NCI-H1694 (cell line): ENCODE results near the gene EPB42.

Source experiments
- DNase-seq: peaks from one replicate; lab custom pipeline; 2025; lab: John Stamatoyannopoulos, UW

The EPB42 gene

DNA sequence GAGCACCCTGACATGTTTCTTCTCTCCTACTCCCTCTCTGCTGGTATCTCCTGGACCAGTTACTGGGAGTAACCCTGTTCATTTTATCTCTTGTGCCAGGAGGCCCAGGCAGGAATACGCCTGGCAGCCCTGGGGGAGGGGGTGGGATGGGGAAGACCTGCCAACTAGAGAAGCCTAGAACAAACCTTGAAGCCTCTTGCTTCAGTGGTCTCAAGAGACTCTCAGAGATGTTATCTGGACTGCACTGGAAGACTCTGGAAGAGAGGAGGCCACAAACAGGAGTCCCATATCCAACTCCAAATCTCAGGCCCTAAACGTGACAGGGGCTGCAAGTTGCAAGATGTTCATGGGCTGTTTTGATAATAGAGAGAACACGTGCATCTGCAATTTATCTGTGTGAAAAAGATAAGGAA lies at the start of gene EPB42:
TSS of gene EPB42 (minus strand) at position 28 of the 413 bp plus-strand sequence. CDS start 193 bp downstream, outside the sequence.
- DNase-seq, result no peak

DNA sequence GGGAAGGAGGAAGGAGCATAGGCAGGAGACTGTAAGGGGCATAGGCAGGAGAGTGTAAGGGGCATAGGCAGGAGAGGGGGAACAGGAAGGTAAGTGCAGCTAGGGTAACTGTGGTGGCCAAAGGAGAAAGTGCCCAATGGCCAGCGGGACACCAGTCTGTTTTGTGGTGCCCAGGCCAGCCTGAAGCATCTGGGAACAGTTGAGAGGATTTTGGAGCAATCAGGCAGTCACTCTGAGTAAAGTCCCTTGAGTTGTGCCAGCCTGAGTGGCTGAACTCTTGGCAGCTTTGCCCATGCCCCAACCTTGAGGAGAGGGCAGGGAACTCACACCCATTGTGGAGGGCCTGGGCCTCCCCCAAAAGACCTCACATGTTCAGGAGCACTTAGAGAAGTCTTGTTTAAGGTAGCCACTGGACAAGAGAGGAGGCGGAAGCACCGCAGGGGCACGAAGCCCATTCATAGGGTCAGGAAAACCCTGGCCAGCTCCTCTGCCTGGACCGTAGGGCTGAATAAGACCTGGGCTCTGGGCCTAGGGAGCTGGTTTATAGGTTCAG lies 49.4 kb upstream of the EPB42 start:
- no peak for DNase-seq

DNA sequence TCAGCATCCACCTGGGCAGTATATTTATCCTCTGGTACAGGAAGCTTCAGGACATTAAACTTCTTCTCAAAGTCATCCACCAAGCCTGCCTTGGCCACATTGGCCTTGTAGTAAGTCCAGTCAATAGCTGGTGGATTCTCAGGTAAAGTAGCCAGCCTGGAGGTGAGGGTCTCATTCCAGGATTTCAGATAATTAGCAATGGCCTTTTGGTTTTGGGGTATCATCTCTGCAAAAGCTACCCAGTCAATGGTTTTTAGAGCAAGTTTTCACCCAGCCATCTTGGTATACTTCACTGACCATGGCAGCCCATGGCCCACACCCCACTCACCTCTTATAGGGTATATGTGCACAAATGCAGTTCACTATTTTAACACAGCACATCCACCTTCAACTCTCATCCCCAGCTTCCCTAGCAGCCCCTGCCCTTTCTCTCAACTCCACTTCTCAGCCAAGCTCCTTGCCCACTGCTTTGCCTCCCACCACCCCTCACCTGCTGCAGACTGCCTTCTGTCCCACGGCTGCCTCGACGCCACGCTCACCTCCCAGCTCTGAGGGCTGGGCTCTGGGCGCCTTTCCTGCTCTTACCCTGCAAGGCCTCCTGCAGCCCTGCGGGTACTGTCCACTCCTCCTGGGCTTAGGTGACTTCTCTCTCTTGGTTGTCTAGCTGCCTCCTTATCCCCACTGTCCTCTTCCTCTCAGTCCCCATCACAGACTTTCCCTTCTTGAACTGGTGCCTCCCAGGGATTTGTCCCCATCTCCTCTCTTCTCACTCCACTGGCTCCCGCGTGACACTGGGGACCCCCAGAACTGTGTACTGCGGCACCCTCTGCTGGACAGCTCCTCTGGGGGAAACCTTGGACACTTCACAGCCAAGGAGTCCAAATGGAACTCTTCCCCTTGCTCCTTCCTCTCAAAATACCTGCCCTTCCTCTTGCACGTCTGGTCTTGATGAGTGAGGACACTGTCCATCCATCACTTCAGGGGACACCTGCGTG lies 47.6 kb upstream of the EPB42 start:
- DNase-seq, result no peak

DNA sequence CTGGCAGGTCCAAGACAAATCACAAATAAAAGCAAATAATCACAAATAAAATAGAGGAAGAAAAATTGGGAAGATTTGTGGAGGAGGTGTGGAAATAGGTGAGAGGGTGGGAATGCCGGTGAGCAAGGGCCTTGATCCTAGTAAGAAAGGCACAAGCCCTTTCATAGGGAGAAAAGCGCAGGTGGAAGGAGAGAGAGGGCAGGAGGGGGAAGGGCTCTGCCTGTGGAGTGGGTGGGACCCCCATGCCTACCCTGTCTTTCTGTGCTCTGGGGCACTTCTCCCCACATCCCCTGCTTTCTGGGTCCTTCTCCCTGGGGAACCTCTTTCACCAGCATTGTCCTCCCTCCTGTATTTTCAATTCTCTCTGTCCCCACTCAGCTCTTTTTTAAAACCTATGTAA lies 46.6 kb upstream of the EPB42 start:
- DNase-seq, result no peak

DNA sequence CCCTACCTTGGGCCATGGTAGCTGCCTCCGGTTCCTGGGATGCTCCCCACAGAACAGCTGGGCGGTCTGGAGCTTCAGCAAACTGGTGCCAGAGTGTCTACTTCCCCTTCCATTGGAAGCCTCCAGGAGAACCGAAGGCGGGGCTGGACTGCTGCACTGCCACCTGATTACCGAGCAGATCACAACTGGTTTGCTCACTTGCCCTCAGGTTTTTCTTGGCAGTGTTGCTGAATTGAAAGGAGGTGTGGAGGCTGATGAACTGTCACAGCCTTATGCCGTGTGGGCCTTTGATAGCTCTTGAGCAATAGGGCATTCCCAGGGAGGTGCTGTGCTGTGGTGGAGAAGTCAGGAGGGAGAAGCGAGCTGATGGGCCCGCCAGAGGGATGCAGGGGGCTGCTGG lies 46.0 kb upstream of the EPB42 start, which contains the start of gene TGM5:
TSS of gene TGM5 (minus strand) at position 95 of the 400 bp plus-strand sequence. CDS start at position 16, 79 bp downstream.
- DNase-seq, result no peak

DNA sequence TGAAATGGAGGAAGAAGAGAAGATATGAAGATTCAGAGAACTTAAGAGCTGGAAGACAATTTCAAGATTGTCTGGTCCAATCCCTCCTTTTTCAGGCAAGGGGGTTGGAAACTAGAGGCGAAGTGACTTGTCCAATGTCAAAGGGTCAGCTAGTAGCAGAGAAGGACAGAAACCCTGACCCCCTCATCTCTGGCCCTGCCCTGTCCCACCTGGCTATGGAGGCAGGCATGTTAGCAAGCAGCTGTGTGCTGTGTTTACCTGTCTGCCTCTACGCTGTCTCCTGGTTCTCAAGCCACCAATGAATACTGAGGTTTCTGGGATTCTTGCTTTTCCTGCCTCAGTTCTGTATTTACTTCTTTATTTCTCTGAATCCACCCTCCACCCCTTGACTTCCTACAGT lies 45.6 kb upstream of the EPB42 start:
- DNase-seq, result no peak

DNA sequence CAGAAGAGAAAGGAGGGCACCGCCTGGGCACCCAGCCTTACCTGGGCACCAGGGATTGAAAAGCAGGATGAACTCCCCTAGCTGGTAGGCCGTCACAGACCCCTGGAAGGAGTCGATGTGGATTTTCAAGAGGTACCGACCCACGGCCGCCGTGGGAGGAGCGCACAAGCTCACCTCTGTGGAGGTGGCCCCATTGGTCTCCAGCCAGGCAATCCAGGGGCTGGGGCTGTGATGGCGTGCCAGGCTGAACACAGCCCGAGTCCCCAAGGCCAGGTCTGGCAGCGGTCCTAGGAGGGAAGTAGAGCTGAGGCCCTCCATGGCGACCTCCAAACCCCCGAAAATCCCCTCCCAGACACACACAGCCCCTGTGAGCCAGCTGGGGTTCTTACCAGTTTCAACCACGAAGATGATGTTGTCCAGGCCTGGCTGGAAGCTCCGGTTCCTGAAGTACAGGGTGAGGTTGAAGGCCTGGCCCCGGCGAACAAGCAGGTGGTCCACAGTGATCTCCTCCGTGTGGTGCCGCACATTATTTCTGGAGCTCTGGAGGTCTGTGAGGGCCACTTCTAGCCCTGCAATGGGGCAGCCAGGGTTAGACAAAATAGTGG lies 39.3 kb upstream of the EPB42 start:
- DNase-seq, result no peak

DNA sequence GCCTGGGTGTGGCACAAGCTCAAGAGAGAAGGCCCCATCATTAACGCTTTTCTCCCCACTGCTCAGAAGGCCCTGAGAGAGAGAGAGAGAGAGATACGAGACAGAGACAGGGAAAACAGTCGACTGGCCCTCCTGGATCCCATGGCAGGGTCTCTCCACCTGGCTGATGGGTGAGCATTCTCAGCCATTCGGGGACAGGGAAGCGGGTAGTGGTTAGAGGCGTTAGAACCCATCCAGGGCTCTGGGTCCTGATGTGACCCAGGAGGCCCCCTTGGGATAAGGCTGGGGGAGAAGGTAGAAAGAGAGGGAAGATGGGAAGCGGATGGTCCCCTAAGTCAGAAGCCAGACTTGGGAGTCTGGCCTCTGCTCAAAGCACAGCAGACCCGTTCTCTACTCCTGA lies 38.0 kb upstream of the EPB42 start:
- DNase-seq, result no peak

DNA sequence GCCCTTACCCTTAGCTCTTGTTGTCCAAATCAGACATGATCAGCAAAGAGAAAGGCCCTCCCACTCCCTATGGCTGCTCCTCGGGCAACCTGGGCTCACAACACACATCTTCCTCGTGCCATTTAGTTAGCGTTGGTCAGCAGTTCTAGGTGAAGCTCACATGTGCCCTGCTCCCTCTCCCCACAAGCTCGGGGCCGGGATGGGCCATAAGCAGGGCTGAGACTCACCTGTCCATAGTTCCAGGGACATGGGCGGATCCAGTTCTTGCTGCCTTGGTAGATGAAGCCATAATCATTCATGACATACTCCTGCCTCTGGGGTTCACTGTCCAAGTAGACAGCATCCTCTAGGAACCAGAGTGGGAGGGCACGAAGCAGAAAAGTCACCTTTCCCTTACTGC lies 35.5 kb upstream of the EPB42 start:
- no peak for DNase-seq

DNA sequence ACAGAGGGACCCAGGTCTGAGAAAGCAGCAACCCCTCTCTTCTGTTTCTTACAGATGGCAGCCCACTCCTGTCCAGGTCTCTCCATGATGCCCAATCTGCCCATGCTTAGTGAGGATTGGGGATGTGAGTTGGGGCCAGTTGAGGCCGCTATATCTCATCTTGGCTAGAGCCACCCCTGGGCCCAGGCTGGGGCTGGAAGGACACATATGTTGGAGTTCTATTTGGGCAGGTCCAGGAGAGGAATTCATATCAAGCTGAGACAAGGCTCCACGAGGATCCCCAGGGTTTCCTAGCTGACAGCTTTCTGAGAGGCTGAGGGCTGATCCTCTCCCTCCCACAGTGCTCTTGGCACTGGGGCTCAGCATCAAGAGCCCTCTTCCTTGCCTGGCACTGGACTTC lies 34.6 kb upstream of the EPB42 start:
- no peak for DNase-seq

DNA sequence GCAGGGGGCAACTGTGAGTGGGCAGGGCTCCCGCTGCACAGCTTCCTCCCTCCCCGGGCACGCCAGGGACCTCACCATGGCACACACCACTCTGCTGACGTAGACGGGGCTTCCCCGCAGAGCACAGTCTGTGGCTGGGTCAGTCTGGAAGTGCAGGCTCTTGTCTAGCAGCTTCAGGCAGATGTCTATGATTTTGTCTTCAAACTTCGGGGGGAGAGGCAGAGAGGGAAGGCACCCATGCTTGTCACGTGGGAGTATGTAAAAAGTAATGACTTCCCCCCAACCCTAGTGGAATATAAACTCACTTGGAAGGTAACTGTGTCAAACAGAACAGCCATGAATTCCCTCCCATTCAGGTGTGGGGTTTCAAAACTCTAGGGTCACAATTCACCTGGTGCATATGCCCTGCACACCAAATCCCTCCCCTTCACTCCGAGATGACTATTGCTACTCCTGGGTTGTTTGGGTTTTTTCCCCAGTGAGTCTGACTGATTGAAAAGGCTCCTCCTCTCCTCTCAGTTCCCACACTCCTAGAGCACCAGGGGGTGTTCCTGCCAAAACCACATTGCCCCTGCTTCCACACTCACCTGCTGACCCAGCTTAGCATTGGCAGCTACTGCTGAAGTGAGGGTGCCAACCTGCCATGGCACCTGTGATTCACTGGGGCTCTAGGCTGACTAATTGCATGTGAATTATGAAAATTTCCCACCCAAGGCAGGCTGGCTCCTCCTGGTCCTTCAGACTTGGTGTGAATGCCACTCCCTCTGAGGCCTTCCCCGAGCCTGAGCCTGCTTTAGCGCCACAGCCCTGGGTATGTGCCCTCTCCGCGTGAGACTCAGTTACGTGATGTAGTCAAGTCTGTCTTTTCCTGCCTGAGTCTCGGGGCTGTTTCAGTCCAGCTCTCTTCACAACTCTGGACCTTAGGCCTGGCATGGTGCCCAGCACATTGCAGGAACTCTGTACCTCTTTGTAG lies 32.9 kb upstream of the EPB42 start:
- DNase-seq, result no peak

DNA sequence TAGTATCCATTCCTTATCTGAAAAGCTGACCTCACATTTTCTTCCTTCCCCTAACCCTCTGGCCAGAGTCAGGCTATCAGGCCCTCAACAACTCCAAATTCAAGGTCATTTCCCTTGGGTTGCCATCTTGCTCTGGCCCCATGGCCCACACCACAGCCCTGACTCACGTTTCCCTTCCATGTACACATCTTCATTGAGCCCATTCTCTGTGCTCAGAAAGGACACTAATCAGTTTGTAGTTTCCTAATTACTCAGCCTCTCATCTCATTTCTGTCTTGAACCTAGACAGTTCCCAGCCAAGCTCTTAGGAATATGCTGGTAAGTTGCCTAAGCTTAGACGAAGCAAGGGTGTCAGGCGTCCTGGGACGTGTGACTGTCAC lies 31.0 kb upstream of the EPB42 start:
- no peak for DNase-seq

DNA sequence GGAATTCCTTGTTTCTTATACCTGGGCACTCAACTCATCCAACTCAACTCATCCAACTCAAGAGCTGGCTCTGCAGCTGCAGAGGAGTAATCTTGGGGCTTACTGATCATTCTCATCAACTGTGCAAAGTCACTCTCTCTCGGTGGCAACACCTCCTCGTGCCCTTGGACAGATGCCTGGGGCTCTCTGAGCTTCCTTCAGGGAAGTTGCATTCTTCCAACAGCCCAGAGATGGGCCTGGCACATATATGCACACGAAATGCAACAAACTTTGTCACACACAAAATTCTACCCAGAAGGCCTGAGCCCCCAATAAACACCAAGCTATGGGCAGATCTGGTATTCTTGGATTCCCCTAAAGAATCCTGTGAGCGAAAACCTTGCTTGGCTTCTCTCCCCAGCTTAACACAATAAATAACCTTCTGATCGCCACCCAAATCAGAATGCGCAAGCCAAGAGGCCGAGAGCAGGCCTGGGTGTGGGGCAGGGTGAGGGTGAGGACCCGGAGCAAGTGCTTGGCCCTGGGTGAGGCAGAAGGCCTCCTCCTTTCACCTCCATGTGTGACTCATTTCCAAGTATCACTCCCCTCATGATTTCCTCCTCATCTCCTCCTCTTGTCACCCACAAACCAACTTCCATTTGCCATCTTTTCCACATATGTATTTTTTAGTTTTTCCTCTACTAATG lies 30.5 kb upstream of the EPB42 start:
- no peak for DNase-seq

DNA sequence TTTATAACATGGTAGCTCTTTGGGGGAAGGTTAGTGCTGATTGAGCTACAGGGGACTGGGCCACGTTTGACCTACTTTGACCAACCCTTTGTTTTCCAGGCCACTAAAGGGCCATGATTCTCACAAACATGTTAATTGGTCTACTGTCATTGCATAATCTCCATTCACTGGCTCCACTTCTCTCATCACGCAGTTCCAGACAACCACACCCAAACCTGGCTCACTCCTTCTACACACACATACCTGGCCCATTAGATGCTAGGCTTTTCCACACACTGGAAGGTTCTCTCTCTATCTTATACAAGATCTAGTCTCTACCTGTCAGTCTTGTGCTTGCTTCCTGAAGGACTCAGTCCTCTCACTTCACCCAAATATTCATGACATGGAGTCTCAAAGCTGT lies 30.0 kb upstream of the EPB42 start:
- no peak for DNase-seq

DNA sequence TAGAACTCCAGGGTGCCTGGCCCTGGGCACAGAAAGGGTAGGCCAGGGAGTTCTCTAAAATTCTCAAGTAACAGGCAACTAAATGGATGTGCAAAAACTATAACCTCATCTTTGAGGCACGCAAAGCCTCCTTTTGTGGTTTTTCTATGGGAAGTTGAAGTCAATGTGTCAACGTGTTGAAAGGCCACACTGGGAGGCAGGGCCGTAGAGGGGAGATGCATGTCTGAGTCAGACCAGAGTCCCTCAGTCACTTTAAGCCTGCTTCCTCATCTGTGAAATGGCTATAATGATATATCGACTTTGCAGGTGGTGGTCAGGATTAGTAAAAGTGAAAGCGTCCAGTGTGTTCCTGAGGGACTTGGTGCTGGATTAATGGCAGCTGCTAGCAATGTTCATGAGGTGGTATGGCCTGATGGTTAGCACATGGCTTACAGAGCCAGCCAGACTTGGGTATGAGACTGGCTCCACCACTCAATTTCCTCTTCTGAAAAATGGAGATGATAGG lies 28.9 kb upstream of the EPB42 start:
- no peak for DNase-seq

DNA sequence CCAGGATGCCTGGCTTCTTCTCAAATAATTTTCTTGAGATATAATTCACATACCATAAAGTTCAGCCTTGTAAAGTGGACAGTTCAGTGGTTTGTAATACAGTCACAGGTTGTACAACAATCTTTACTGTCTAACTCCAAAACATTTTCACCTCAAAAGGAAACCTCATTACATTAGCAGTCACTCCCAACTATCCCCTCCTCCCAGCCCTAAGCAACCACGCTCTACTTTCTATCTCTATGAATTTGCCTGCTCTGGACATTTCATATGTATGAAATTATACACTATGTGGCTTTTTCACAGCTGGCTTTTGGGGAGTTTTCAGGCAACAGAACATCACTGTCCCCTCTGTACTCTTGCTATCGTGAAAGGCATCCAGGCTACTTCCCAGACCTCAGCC lies 28.4 kb upstream of the EPB42 start:
- no peak for DNase-seq

DNA sequence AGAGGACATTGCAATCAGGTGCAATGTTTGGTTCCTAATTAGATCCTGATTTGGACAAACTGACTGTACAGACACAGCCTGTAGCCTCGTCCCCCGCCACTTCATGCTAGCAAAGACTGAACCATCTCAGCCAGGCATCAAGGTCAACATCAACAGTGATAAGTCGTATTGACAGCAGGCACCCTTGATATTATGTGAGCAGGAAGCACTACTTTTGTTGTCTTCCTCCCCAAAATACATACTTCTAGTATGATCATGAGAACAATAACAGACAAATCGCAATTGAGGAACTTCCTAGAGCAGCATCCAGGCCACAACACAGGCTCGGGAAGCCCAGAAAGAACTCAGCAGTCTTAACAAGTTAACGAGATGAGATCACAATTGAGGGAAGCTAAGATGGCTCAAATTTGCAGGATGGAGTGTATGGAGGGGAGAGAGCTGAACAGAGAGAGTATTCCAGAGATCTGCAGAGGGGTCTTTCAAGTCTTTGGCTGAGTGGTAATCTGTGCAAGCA lies 25.5 kb upstream of the EPB42 start:
- no peak for DNase-seq

DNA sequence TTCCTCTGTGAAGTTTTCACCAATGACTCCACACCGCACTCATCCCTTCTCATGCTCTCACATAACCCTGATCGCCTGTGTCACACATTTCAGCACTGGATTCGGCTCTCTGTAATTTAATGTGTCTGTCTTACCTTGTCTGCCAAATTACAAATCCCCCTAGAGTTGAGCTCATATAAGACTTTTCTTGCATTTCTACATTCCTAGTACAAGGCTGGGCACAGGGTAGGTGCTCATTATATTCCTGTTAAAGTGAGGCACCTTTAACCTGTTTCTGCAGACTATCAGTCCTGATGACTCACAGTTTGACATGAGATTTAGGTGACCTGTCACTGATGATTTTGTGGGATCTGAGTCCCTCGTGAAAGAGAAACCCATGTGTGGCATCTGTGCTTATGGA lies 23.3 kb upstream of the EPB42 start:
- no peak for DNase-seq

DNA sequence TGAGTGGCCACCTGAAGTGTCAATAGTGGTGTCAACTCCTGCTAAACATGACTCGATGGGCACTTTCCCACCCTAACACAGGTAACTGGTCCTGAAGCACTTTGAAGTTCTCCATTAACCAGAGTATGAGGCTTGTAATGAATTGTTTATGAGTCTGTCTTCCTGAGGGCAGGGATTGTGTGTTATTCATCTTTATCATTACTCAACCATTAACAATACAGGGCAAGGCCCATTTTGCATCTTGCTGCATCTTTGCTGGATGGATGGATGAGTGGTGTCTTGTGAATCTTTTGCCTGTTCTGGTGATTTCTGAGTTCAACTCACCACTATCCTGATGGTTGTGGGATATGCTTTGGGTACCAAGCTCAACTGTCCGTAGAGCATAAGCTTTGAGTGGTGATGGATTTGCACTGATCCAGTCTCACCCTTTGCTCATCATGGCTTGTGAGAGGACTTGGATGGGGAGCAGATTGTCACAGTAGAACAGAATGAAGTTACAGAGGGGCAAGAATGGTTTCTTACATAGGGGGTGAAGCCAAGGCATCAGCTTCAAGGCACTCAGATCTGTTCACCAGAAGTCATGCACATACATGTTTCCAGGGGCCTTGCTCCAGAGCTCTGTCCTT lies 22.3 kb upstream of the EPB42 start:
- no peak for DNase-seq

DNA sequence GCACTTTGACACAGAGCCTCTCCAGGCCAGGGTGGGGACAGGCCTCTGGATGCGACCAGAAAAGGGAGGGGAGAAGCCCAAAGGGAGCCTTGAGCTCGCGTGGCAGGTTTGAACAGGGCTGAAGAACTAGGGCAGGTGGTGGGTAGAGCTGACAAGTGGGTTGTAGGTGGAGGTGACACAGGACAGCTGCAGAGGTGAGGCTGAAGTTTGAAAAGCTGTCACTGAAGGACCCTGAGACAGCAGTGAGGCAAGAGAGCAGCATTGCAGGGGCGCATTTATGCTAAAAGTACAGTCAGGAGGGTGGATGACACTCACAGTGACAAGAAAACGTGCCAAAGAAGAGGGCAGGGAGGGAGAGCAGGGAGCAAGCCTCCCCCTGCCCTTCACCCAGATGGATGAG lies 21.8 kb upstream of the EPB42 start:
- DNase-seq, result no peak
